NCI-H82 treated with DMSO at 0.1 percent for 48 hours (cell line): Measurements from ENCODE around the gene LITAFD.
"Not testable (repeated sequence)": the region's sequence is repeated elsewhere in the genome, so short reads cannot be mapped to it uniquely, and the experiment has no call there.

Source experiments
- DNase-seq: peaks from one replicate; lab custom pipeline; 2025; ENCODE audit not compliant: unreplicated experiment; lab: John Stamatoyannopoulos, UW

Gene LITAFD

DNA sequence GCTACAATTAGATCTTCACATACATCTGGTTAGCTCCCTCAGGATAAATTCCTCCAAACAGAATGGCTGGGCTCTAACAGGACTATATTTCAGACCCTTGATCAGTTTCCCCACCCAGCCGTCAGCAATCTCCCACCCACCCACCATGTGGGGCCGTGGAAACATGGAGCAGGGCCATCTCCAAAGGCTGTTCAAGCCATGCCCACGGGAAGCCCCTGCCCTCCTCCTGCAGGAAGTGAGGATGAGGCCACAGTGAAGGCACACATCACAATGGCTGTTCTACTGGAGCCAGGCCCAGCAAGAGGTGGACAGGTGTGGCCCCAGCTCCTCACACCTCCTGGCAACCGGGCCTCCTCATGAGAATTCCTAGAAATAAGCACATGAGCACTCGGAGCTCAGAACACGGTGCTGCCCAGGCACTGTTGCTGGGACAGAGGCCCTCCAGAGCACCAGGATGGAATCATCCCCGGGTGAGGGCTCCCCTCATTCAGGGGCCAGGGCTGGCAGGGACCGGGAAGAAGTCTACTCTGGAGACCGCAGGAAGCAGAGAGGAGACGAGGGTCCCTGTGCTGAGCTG, at the start of gene LITAFD:
Gene LITAFD, plus strand, starts transcription at position 311 of the 577 bp plus-strand sequence. CDS start 2,005 bp downstream, outside the sequence.
- DNase-seq = no peak

DNA sequence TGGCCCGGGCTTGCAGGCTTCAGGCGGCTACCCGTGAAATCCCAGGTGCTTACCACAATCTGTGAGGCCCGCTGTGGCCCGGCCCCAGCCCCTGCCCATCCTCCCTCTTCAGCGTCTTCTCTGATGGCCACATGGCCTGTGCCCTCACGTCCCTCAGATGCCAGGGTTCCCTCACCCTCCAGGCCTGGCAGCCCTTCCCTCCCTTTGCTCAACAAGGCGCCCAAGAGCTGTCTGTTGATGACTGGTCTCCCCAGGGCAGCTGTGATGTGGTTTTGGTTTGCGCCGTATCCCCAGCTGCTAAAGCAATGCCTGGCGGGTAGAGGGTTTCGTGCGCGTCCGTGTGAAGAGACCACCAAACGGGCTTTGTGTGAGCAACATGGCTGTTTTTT, 49.4 kb upstream of the LITAFD start:
- DNase-seq = no peak

DNA sequence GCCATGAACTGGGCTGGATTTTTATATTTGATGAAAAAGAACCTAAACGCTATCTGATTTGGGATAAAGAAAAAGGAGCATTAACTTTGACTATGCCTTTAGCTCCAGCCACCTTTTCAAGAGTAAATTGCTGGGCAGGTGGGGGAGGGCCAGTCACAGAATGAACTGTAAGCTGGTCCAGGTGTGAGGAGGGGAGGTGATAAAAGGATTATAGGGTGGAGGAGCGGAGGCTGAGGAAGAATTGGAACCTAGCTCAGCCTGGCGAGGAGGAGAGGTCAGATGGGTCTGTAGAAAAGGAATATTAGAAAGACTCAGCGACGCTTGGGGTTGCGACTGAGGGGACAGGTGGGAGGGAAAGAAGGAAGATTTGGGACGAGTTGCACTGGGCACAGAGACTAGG, 45.4 kb upstream of the LITAFD start:
- DNase-seq = peak; percentile 12

DNA sequence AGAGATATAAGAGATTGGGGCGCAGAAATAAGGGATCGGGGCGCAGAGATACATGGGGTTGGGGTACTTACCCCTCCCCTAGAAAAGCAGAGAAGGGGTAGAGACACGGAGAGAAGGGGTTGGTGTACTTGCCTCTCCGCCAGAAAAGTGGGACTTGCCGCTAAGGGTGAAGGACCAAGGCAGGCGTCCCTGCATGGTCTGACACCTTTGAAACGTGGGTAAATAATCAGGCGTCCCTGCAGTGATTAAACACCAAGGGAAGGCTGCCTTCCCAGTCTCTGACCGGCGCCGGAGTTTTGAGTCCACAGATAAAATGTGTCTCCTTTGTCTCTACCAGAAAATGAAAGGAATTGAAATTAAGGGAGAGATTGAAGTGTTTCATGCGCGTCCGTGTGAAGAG, 44.6 kb upstream of the LITAFD start:
- DNase-seq = not testable (repeated sequence)

DNA sequence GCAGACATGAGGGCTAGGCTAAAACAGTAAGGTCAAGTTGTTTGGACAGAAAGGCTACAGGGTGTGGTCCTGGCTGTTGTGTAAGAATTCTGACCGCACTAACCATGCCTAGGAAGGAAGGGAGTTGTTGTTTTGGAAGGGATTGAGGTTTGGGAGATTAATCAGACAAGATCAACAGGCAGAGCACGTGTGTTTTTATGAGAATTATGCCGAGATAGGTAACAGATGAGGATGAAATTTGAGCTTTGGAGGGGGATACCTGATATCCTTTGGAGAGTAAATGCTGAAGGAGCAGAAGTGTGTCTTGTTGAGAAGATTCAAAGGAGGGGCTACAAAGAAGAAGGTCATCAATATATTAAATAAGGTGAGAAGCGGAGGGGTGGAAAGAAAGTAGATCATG, 40.1 kb upstream of the LITAFD start:
- peak; percentile 12 for DNase-seq

DNA sequence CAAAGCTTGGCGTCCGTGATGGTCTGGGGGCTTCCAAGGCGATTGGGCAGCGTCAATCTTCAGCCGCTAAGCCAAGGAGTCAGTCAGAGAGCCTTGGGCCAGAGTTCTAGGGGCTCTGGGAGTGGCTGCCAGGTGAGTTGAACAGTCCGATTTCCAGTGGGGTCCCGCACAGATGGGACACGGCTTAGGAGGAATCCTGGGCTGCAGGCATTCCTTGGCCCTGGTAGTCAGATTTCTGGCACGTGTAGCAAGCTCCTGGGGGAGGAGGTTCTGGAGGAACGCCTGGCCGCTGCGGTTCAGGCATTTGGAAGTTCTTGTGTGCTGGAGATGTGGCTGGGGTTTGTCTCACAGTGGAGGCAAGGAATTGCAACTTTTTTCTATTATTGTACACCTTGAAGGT, 38.9 kb upstream of the LITAFD start:
- not testable (repeated sequence) for DNase-seq

DNA sequence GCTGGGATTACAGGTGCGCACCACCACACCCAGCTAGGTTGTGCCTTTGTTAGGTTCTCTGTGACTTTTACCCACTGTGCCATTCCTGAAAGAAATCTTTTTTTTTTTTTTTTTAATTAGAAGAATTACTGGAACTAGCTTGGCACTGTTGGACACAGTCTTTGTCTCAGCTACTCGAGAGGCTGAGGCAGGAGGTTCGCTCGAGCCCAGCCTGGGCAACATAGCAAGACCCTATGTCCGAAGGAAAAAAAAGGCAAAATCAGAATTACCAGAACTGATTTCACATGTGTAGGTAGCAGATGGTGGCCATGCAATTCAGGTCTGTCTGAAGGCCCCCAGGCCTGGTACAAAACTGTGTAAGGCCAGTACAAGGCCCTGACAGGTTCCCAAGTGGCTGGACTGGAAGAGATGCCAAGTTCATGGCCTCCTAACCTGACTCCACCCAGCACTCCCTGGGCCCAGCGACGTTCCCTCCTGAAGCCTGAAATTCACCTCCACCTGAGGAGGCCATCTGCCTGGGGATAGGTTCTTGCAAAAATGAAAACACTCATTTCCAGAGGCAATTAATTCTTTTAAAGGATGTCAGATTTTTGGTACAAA, 36.4 kb upstream of the LITAFD start:
- no peak for DNase-seq

DNA sequence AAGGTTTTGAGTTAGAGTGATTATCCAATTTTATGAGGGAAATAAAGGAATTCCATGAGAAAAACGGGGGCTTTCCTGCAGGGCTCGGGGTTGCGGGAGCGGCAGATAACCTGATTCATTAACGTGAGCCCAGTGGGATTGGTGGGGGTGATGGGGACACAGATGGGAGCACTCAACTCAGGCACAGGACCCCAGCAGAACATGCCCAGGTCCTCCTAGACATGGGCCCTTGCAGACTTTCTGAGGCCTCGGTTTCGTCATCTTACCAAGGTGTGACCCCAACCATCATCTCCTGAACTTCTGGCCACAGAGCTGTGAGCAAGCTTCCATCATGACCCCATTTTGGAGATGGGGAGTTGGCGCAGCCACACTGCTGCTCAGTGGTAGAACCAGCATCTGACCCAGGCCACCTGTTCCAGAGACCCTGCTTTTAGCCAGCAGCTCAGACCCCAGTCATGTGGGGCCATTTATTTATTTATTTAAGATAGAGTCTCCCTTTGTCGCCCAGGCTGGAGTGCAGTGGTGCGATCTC, 35.7 kb upstream of the LITAFD start:
- DNase-seq = no peak

DNA sequence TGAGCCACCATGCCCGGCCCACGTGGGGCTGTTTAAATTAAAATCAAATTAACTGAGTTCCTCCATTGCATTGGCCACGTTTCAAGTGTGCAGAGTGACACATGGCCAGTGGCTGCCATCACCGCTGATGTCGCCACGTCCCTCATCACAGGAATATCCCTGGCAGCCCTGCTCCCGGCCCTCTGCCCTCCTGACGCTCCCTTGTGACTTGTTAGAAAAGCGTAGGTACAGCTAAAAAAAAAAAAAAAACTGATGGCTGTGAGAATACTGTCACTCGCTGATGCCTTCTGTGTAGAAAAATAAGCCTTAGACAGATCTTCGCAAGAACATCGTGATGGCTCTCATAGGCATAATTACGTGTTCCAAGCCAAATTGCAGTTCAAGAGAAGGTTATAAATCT, 35.0 kb upstream of the LITAFD start:
- no peak for DNase-seq

DNA sequence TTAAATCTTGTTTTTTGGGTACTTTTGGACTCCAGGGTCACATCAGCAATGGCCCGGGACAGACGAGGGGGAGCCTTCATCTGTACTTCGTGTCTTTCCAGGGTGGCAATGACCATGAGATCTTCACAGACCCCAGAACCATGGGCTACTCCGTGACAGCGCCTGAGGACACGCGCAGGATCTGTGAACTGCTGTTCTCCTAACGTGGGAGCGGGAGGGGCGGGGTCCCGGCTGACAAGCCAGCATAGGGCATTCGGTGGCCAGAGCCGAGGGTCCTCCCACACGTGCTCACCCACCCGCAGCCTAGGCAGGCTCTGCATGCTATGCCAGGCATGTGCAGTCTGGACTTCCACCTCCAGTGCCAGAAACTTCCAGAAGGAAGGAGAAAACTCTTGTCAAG, 34.5 kb upstream of the LITAFD start:
- no peak for DNase-seq

DNA sequence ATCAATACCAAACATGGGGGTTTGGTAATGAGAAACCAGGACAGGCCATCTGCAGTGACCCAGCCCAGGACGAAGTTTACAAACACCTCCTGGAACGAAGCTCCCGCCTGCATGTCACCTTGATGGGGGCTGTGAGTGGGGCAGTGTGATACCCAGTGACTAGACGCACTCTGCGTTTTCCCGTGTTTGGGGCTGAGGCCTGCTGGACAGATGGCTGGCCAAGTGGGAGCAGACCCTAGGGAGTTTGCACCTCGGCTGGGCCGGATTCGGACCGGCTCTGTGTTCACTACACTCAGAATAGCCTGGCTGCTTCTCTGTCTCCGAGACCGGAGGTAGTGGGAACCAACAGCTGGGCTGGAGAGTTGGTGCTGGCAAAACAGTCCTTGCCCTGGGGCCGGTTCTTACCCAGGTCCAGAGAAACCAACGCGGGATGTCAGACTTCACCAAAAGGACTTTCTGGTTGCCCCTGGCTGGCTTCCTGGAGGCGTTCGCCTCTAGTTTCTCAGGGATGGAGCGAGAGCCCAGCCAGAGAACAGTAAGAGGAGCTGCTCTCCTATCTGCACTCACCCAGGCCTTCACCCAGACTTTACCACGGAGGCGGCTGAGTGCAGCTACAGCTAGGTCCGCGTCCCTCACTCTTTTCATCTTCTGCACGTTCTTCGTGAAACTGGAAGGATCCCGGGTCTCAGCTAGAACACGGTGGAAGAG, 33.8 kb upstream of the LITAFD start:
- no peak for DNase-seq

DNA sequence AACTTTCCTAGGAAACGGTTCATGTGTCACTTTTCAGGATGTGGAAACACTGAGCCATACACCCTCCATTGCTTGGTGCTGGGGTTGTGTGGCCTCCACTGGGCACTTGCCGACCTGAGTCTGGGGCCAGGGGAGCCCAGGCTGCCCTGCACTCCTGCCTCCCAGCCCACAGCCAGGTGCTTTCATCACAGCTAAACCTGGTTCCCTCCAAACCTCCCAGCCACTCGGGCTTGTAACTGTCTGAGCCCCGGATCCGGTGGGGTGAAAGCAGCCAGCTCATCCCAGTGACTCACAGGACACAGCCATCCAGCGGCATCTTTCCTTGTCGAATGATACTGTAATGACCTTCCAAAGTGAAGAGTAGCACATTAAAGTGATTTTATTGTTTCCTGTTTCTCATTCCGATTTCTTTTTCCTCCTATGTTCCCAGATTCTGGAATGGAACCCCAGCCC, 33.2 kb upstream of the LITAFD start:
- no peak for DNase-seq

DNA sequence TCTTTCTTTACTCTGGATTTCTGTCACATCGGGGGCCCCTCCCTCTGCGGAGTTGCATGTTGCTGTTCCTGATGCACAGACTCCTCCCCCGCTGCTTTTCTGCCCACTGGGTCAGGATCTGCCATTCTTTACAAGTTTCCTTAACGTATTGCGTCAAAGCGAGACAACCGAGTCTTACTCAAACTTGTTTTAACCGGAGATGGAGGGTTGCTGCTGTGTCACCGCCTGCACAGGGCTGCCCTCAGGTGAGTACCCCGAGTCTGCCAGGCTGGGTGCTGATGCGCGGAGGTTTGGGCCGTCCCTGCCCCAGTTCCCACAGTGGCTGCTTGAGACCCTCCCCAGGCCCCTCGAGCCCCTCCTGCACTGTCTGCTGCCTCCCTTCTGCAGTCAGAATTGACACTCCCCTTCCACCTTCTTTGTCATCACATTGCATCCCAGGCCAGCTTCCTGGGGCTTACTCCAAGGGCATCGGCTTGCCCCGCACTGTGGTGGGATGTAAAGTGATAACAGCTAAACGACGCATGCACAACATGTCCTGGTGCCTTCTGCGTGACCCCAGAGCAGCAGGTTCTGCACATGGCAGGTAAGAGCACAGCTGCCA, 32.6 kb upstream of the LITAFD start:
- no peak for DNase-seq

DNA sequence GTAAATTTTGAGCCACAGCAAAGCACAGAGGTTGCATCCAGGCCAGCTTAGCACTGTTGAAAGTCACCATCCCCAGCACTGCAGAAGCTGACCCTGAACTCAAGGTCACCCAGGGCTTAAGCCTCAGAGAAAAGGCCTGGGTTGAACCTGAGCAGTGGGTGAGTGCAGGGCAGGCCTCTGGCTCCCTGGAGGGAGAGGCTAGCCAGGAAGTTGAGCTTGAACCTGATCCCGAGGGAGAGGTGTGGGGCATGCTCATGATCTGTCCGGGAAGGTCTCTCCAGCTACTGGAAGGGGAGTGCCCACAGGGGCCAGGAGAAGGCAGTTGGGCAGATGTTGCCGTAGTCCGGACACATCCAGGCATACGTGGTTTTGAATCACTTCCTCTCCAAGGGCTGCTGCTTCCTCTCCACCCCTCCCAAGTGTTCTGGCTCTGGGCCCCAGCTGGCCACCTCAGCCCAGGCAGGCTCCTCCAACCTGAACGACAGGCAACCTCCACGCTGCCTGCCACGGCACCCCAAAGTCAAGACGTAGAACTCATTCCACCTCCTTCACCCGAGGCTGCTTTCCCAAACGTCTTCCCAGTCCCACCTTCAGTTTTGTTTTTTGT, 31.8 kb upstream of the LITAFD start:
- DNase-seq = no peak

DNA sequence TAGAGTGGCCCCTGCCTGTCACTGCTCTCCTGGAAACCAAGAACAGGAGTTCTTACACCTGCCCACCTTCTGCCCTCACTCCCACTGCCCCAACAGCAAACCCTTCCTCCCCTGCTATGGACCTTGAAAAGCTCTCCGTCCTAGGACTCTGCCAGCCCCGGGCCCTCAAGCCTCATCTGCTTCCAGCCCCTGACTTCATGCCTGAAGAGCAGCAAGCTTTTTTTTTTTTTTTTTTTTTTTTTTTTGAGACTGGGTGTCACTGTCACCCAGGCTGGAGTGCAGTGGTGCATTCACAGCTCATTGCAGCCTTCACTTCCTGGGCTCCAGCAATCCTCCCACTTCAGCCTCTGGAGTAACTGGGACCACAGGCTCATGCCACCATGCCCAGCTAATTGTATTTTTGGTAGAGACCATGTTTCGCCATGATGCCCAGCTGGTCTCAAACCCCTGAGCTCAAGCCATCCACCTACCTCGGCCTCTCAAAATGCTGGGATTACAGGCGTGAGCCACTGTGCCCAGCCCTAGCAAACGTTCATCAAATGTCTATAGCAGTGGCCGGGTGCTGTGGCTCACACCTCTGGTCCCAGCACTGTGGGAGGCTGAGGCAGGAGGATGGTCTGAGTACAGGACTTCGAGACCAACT, 30.3 kb upstream of the LITAFD start:
- no peak for DNase-seq

DNA sequence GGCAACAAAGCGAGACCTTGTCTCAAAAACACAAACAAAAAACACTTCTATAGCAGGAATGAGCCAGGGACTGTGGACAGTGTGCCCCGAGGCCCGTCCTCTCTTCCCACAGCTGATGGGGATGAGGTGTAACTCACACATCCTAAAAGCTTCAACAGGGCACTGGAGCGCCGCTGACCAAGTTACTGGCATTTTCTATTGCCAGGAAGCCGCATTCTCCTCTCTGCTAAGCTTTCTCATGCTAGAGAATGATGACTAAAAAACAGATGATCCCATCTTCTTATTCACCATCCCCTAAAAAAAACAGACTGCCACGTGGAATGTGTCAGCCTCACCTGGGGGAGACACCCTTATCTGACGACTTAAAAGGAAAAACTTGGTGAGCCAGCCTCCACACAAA, 29.6 kb upstream of the LITAFD start:
- no peak for DNase-seq

DNA sequence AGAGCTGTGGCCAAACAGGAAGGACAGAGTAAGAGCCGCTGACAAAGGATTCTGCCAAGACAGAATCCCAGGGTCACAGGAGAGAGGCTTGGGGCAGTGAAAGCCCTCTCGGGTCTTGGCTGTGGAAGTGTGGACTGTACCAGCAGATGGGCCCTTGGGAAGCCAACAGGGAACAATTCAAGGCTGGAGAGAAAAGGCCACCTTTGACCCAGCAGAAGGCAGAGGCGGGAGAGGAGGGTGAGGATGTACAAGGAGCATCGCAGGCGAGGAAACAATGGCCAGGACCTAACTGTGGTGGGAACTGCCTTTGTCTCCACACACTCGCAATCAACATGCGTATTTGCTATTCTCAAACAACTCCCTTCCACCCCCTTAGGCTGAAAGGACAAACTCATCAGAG, 29.0 kb upstream of the LITAFD start:
- no peak for DNase-seq

DNA sequence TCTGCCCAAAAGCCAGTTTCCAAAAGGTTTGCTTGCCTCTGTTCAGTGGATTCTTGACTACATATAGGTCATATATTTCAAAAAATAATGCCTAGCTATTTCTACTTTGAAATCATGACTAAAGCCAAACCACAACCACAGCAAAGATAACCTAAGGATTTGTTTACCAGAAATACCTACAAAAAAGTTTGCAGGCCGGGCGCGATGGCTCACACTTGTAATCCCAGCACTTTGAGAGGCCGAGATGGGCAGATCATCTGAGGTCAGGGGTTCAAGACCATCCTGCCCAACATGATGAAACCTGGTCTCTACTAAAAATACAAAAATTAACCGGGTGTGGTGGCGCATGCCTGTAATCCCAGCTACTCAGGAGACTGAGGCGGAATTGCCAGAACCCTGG, 28.5 kb upstream of the LITAFD start:
- DNase-seq = no peak

DNA sequence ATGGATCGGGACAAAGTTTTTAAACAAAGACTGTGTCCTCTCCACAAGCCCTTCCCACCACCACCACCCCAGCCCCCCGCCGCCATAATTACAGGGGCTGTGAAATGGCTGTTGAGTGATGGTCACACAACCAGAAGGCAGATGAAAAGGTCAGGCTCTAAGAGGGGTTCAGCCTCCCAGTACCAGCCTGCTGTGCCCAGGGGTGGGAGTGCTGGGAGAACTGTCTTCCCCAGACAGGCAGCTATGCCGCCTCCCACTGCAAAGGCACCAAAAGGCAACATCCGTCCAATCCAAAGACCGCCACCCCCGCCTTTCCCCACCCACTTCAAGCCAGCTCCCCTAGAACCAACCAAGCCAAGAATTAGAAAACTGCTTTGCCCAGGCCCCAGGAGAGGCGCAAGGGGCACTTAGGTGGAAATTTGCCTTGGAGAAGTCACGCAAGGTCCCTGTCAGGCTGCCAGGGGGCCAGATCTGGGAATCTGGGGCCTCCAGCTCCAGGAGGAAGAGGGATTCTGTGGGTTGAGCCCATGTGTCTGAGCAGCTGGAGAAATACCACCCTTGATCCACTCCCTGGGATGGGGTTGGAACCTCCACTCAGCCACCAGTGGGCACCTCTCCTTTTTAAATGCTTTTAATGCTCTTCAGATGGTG, 27.7 kb upstream of the LITAFD start:
- no peak for DNase-seq

DNA sequence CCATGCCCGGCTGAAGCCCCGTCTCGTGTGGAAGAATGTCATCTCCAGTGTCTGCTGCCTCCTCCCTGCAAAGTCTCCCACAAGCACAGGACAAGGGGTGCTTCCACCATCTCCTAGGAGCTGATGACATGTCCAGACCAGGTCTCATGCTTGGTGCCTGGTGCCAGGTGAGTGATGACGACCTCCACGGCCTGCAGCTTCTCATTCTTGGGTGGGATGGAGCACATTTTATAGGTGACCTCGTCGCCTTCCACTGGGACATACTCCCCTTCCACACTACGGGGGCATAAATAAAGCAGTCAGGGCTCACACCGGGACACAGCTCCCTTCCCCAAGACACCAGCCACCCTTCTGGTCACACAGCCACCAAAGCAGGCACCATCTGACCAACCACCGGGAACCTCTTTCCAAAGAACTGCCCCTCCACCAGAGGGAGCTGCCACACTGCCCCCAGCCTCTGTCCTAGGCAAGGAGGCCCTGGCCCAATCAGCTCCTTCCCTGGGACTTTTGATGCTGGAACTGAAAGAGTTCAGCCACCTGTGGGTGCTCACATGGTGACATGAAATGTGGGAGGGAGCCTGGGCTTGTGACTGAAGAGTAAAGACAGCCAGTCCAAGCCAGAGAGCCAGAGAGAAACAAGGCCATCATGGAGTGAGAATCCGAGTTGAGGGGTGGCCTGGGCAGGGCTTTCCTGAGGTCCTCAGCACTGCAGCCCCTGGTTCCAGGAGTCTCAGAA, 26.9 kb upstream of the LITAFD start:
- no peak for DNase-seq
